ENCODE measurements around the gene FBXO42.

Gene FBXO42

GRCh38 chr1:16235944-16236510 lies 116.3 kb downstream of the FBXO42 start:
- Histone ChIP-seq H3K79me2 (ENCODE audit: insufficient read depth, low read depth) (no peaks in the 10 kb centered on the region), H2AFZ (ENCODE audit: low read depth) (peak overlapping the region; percentile 88), H3K4me3 (IDR thresholded peaks at IDR 0.05; ENCODE audit: insufficient read depth, low read depth, low read length) (no peak overlapping the region), H3K27me3 (ENCODE audit: insufficient read depth, low read depth) (no peaks in the 10 kb centered on the region), H3K4me2 (peak overlapping the region; percentile 55), H4K20me1 (ENCODE audit: insufficient read depth) (no peaks in the 10 kb centered on the region), H3K4me1 (ENCODE audit: low read depth, poor library complexity, severe bottlenecking) (peaks cover 21% of the 10 kb centered on the region), H3K36me3 (ENCODE audit: insufficient read depth) (no peaks in the 10 kb centered on the region), H3K27ac (peak overlapping the region; percentile 34; the same call in 1 of the 2 replicates), H3K9ac (peak overlapping the region; percentile 44; the same call in 1 of the 2 replicates)
- peak; percentile 54 for TF ChIP-seq CTCF (conservative IDR thresholded peaks at IDR 0.05; ENCODE audit: low read depth, low read length)

- no peak overlapping the region for H3K9ac ChIP-seq
- no peaks in the 10 kb centered on the region for H4K20me1 ChIP-seq (ENCODE audit: insufficient read depth)
- no peaks in the 10 kb centered on the region for H3K36me3 ChIP-seq (ENCODE audit: insufficient read depth)
- peaks cover 21% of the 10 kb centered on the region for H3K4me1 ChIP-seq (ENCODE audit: low read depth, poor library complexity, severe bottlenecking)
- H3K4me2 ChIP-seq: peak overlapping the region; percentile 55; the same call in 1 of the 2 replicates
- H3K27me3 ChIP-seq (ENCODE audit: insufficient read depth, low read depth): no peaks in the 10 kb centered on the region
- no peaks in the 10 kb centered on the region for H3K79me2 ChIP-seq (ENCODE audit: insufficient read depth, low read depth)
- H3K4me3 ChIP-seq (IDR thresholded peaks at IDR 0.05; ENCODE audit: insufficient read depth, low read depth, low read length): no peak overlapping the region
- H3K27ac ChIP-seq: no peak overlapping the region
- no peak overlapping the region for H2AFZ ChIP-seq (ENCODE audit: low read depth)
- TF ChIP-seq CTCF (conservative IDR thresholded peaks at IDR 0.05; ENCODE audit: low read depth, low read length): no peak
Measured at GRCh38 chr1:16235347-16235746, 116.9 kb downstream of the FBXO42 start.

DNA sequence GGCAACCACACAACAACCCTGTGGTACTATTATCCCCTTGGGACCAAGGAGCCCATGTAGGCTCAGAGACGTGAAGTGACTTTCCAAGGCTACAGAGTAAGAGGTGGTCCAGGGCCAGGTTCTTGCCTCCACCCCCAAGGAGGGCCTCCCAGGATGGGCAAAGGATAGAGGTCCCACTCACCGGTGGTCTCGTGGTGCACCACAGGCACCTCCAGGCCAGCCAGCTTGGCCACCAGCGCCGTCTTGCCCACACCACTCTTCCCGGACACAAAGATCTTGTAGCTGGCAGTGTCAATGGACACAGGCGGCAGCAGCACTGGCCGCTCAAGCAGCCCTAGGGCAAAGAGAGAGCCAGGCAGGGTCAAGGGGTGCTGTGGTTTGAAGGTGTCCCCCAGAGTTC lies 118.8 kb downstream of the FBXO42 start:
- Histone ChIP-seq H3K4me3 (IDR thresholded peaks at IDR 0.05; ENCODE audit: insufficient read depth, low read depth, low read length) (no peak overlapping the region), H3K4me1 (ENCODE audit: low read depth, poor library complexity, severe bottlenecking) (peaks cover 21% of the 10 kb centered on the region), H3K27me3 (ENCODE audit: insufficient read depth, low read depth) (no peaks in the 10 kb centered on the region), H3K4me2 (no peak overlapping the region), H3K36me3 (ENCODE audit: insufficient read depth) (no peaks in the 10 kb centered on the region), H4K20me1 (ENCODE audit: insufficient read depth) (no peaks in the 10 kb centered on the region), H3K9ac (no peak overlapping the region), H3K79me2 (ENCODE audit: insufficient read depth, low read depth) (no peaks in the 10 kb centered on the region), H2AFZ (ENCODE audit: low read depth) (no peak overlapping the region), H3K27ac (no peak overlapping the region)
- no peak for TF ChIP-seq CTCF (conservative IDR thresholded peaks at IDR 0.05; ENCODE audit: low read depth, low read length)

- no peaks in the 10 kb centered on the region for H3K79me2 ChIP-seq (ENCODE audit: insufficient read depth, low read depth)
- no peak overlapping the region for H3K4me3 ChIP-seq (IDR thresholded peaks at IDR 0.05; ENCODE audit: insufficient read depth, low read depth, low read length)
- H3K4me1 ChIP-seq (ENCODE audit: low read depth, poor library complexity, severe bottlenecking): peaks cover 13% of the 10 kb centered on the region
- no peak overlapping the region for H3K9ac ChIP-seq
- H3K36me3 ChIP-seq (ENCODE audit: insufficient read depth): no peaks in the 10 kb centered on the region
- TF ChIP-seq CTCF (conservative IDR thresholded peaks at IDR 0.05; ENCODE audit: low read depth, low read length): no peak
- H4K20me1 ChIP-seq (ENCODE audit: insufficient read depth): no peaks in the 10 kb centered on the region
- no peak overlapping the region for H3K4me2 ChIP-seq
- H2AFZ ChIP-seq (ENCODE audit: low read depth): no peak overlapping the region
- no peak overlapping the region for H3K27ac ChIP-seq
- H3K27me3 ChIP-seq (ENCODE audit: insufficient read depth, low read depth): no peaks in the 10 kb centered on the region
Measured at GRCh38 chr1:16232316-16232710, 120.0 kb downstream of the FBXO42 start.

All from KMS-11 (cell line).